GM12874 (cell line): ENCODE measurements around the gene MESD.

Experiments
- CTCF ChIP-seq: IDR thresholded peaks from 2 replicates; pipeline ENCODE4 v1.5.1; 2011; ENCODE audit warnings: low read depth, mild to moderate bottlenecking, control low read depth, low read length, moderate library complexity; ENCODE audit not compliant: insufficient read depth

Gene MESD

GRCh38 chr15:80957556-80957955 is 32.1 kb downstream of the MESD start:
- TF ChIP-seq CTCF = no peak

DNA sequence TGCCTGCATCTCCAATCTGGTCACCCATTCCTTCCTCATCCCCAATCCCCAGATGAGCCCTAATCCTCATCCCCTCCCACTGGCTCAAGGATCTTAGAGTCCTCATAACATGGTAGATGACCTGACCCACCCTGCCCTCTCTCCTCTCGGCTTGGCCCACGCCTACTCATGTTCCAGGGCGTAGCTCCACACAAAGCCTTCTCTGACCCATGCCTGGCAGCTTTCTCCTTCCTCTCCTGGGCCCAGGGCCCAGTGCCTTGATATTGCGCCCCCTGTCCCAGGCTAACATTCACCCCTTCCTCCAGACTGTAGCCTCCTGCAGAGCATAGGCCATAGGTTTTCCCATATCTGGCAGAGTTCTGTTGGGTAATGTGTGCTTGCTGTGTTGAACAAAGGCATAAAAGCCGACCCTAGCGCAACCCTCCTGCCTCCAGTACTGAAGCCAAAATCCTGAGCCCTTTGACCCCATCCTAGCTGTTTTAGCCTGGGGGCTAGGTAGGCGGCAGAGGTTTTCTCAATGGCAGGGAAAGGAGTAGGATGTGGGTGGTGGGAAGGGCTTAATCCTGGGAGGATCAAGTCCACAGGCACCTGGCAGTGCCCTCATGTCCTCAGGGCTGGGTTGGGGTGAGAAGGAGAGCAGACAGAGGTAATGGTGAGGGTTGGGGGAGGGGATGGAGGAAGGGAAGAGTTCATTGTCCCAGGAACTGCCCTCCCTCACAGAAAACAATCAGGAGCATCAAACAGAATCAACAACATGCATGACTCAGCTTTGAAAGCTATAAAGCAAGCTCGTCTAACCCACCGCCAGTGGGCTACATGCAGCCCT is 35.5 kb downstream of the MESD start:
- TF ChIP-seq CTCF = no peak

GRCh38 chr15:80953001-80953952 is 36.3 kb downstream of the MESD start:
- no peak for TF ChIP-seq CTCF

- TF ChIP-seq CTCF = no peak
Observed at GRCh38 chr15:80951941-80952340, 37.7 kb downstream of the MESD start.

- no peak for TF ChIP-seq CTCF
Observed at GRCh38 chr15:80950291-80951078, 39.1 kb downstream of the MESD start.

GRCh38 chr15:80949756-80950155 is 39.9 kb downstream of the MESD start:
- no peak for TF ChIP-seq CTCF
